ENCODE data around the gene AFF3.

DNA sequence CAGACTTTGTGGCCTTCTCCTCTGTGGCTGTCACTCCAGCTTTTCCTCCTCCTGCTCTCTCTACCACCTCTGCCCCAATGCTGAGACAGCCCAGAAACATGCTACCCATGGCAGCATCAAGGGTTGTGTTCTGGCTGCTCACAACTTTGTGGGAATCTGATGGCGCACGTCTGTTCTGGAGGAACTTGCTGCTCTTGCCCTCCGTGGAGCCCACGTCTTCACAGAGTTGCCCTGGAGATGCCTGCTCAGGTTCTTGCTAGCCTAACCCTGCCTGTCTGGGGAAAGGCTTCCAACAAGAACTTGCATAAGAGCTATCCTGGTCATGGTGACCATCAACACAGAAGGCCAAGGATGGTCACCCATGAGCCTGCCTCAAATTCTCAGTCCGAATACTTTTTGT lies 237.4 kb downstream of the AFF3 start:
- TF ChIP-seq JUND (IDR thresholded peaks at IDR 0.05) (no peak), RAD21 (IDR thresholded peaks at IDR 0.05; ENCODE audit: low read depth) (no peak)

All from HCT116 (cell line).